ENCODE results near the gene SVEP1. TPM values are rescaled to one million over a fixed set of nuclear protein-coding genes. Genes with fewer than 3 reads are reported as not detected.

The SVEP1 gene
- total RNA-seq, 1 experiment from 2014 or later = 21.9 TPM

GRCh38 chr9:110338143-110338542 is 241.4 kb downstream of the SVEP1 start:
- no peak for DNase-seq (ENCODE audit: unreplicated experiment)
- Mint-ChIP-seq H3K9me3 (ENCODE audit: unreplicated experiment) (no peaks in the 10 kb centered on the region), H3K27me3 (ENCODE audit: insufficient read depth, unreplicated experiment) (no peaks in the 10 kb centered on the region), H3K36me3 (ENCODE audit: insufficient read depth, unreplicated experiment) (peaks cover 7% of the 10 kb centered on the region), H3K4me1 (ENCODE audit: insufficient read depth, unreplicated experiment) (peaks cover under 1% of the 10 kb centered on the region), H3K4me3 (ENCODE audit: unreplicated experiment) (no peak overlapping the region), H3K27ac (ENCODE audit: low read depth, unreplicated experiment) (no peak overlapping the region)
- BruUV-seq (replicated peaks) = no TSS peak
- TF ChIP-seq, protein P1, sequence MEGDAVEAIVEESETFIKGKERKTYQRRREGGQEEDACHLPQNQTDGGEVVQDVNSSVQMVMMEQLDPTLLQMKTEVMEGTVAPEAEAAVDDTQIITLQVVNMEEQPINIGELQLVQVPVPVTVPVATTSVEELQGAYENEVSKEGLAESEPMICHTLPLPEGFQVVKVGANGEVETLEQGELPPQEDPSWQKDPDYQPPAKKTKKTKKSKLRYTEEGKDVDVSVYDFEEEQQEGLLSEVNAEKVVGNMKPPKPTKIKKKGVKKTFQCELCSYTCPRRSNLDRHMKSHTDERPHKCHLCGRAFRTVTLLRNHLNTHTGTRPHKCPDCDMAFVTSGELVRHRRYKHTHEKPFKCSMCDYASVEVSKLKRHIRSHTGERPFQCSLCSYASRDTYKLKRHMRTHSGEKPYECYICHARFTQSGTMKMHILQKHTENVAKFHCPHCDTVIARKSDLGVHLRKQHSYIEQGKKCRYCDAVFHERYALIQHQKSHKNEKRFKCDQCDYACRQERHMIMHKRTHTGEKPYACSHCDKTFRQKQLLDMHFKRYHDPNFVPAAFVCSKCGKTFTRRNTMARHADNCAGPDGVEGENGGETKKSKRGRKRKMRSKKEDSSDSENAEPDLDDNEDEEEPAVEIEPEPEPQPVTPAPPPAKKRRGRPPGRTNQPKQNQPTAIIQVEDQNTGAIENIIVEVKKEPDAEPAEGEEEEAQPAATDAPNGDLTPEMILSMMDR (IDR thresholded peaks at IDR 0.05; ENCODE audit: unreplicated experiment) = no peak
- intact Hi-C loops (cut with micrococcal nuclease) = no loop called here
- ChIA-PET POLR2A (interaction anchor here (0.5 to 1.2 kb wide), 4 partner anchors 82 to 241 kb away, joined by 3 to 4 read pairs (median 3); partner anchors contain the start of gene SVEP1), CTCF (interaction anchor here (0.6 kb wide), 1 partner anchor 8 kb away, joined by 3 read pairs; no protein-coding TSS in a partner anchor)

GRCh38 chr9:110337727-110338126 is 241.8 kb downstream of the SVEP1 start, which contains the start of gene TXNDC8:
Gene TXNDC8, minus strand, starts transcription at chr9:110337863.
- DNase-seq (ENCODE audit: unreplicated experiment) = no peak
- Mint-ChIP-seq H3K9me3 (ENCODE audit: unreplicated experiment) (no peaks in the 10 kb centered on the region), H3K4me3 (ENCODE audit: unreplicated experiment) (no peak within 1 kb of the TSS), H3K4me1 (ENCODE audit: insufficient read depth, unreplicated experiment) (peaks cover 5% of the 10 kb centered on the region), H3K36me3 (ENCODE audit: insufficient read depth, unreplicated experiment) (peaks cover 7% of the 10 kb centered on the region), H3K27me3 (ENCODE audit: insufficient read depth, unreplicated experiment) (no peaks in the 10 kb centered on the region), H3K27ac (ENCODE audit: low read depth, unreplicated experiment) (no peak within 1 kb of the TSS)
- CTCF ChIA-PET = interaction anchor here (0.6 to 1.2 kb wide), 2 partner anchors 8 to 154 kb away, joined by 3 read pairs; no protein-coding TSS in a partner anchor
- BruUV-seq (replicated peaks) = no TSS peak
- POLR2A ChIA-PET = interaction anchor here (1.2 kb wide), 1 partner anchor 81 kb away, joined by 3 read pairs; no protein-coding TSS in a partner anchor
- intact Hi-C loops (cut with micrococcal nuclease) = no loop called here
- TF ChIP-seq, protein P1 (IDR thresholded peaks at IDR 0.05; ENCODE audit: unreplicated experiment) = no peak

GRCh38 chr9:110336363-110336762 is 243.2 kb downstream of the SVEP1 start:
- no TSS peak for BruUV-seq (replicated peaks)
- Mint-ChIP-seq H3K4me1 (ENCODE audit: insufficient read depth, unreplicated experiment) (peaks cover 6% of the 10 kb centered on the region), H3K27ac (ENCODE audit: low read depth, unreplicated experiment) (no peak overlapping the region), H3K36me3 (ENCODE audit: insufficient read depth, unreplicated experiment) (peaks cover 3% of the 10 kb centered on the region), H3K9me3 (ENCODE audit: unreplicated experiment) (no peaks in the 10 kb centered on the region), H3K4me3 (ENCODE audit: unreplicated experiment) (no peak overlapping the region), H3K27me3 (ENCODE audit: insufficient read depth, unreplicated experiment) (no peaks in the 10 kb centered on the region)
- TF ChIP-seq, protein P1 (IDR thresholded peaks at IDR 0.05; ENCODE audit: unreplicated experiment) = no peak
- ChIA-PET CTCF (interaction anchor here (1.2 kb wide), 1 partner anchor 153 kb away, joined by 3 read pairs; no protein-coding TSS in a partner anchor), POLR2A (interaction anchor here (1.3 kb wide), 1 partner anchor 80 kb away, joined by 3 read pairs; the partner anchor contains the start of gene TXN)
- DNase-seq (ENCODE audit: unreplicated experiment) = no peak
- intact Hi-C loops (cut with micrococcal nuclease) = no loop called here

GRCh38 chr9:110334871-110335270 is 244.7 kb downstream of the SVEP1 start:
- Mint-ChIP-seq H3K4me1 (ENCODE audit: insufficient read depth, unreplicated experiment) (peaks cover 6% of the 10 kb centered on the region), H3K36me3 (ENCODE audit: insufficient read depth, unreplicated experiment) (no peaks in the 10 kb centered on the region), H3K27me3 (ENCODE audit: insufficient read depth, unreplicated experiment) (no peaks in the 10 kb centered on the region), H3K4me3 (ENCODE audit: unreplicated experiment) (no peak overlapping the region), H3K27ac (ENCODE audit: low read depth, unreplicated experiment) (no peak overlapping the region), H3K9me3 (ENCODE audit: unreplicated experiment) (no peaks in the 10 kb centered on the region)
- DNase-seq (ENCODE audit: unreplicated experiment) = no peak
- ChIA-PET CTCF (no interaction called here), POLR2A (interaction anchor here (1.1 kb wide), 1 partner anchor 77 kb away, joined by 3 read pairs; no protein-coding TSS in a partner anchor)
- no TSS peak for BruUV-seq (replicated peaks)
- TF ChIP-seq, protein P1 (IDR thresholded peaks at IDR 0.05; ENCODE audit: unreplicated experiment) = no peak
- intact Hi-C loops (cut with micrococcal nuclease) = no loop called here

All from MCF 10A (cell line).